ENCODE results near the gene FBXO34. TPM values are rescaled to one million over a fixed set of nuclear protein-coding genes. Genes with fewer than 3 reads are reported as not detected.

The FBXO34 gene
- total RNA-seq, 1 experiment from 2014 or later: 13.9 TPM

DNA sequence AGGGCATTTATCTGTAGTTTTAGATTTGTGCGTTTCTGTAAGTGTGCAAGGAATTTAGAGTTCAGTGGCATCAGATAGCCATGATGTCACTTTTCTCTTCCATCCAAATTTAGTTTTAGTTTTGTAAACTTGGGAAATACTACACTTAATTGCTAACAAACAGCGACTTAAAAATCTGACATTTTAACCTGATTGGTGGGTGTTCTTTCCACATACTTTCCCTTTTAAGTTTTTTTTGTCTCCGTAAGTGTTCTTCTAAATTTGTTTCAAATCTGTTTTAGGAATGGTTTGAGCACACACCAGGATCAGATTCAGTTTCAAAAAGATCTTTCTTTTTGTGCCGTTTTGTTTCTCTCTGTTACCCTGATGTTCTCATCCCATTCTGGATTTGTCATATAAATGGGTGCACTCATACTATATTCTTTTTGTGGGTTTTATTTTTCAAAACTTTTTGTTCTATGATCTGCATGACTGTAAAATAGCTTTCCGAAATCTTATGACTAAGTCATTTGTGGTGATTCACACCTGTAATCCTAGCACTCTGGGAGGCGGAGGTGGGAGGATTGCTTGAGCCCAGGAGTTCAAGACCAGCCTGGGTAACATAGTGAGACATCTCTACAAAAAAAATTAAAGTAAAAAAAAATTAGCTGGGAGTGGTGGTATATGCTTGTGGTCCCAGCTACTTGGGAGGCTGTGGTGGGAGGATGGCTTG, 58.9 kb downstream of the FBXO34 start (continued):
- no peak for TF ChIP-seq ESRRA (CRISPR knock-in tag; IDR thresholded peaks at IDR 0.05; ENCODE audit: borderline replicate concordance)

GRCh38 chr14:55332654-55333570, 61.7 kb downstream of the FBXO34 start:
- TF ChIP-seq ZNF232 (CRISPR knock-in tag; IDR thresholded peaks at IDR 0.05): no peak
- TF ChIP-seq SMAD3 (CRISPR knock-in tag; IDR thresholded peaks at IDR 0.05; ENCODE audit: borderline replicate concordance): no peak
- TF ChIP-seq NFYB (CRISPR knock-in tag; conservative IDR thresholded peaks at IDR 0.05; ENCODE audit: low read depth): no peak
- TF ChIP-seq CREB1 (CRISPR knock-in tag; IDR thresholded peaks at IDR 0.05): no peak
- TF ChIP-seq, protein P1, sequence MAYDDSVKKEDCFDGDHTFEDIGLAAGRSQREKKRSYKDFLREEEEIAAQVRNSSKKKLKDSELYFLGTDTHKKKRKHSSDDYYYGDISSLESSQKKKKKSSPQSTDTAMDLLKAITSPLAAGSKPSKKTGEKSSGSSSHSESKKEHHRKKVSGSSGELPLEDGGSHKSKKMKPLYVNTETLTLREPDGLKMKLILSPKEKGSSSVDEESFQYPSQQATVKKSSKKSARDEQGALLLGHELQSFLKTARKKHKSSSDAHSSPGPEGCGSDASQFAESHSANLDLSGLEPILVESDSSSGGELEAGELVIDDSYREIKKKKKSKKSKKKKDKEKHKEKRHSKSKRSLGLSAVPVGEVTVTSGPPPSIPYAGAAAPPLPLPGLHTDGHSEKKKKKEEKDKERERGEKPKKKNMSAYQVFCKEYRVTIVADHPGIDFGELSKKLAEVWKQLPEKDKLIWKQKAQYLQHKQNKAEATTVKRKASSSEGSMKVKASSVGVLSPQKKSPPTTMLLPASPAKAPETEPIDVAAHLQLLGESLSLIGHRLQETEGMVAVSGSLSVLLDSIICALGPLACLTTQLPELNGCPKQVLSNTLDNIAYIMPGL (CRISPR knock-in tag; IDR thresholded peaks at IDR 0.05): no peak
- no peak for TF ChIP-seq ZNF138 (CRISPR knock-in tag; conservative IDR thresholded peaks at IDR 0.05)
- no peak for TF ChIP-seq USF1 (CRISPR knock-in tag; IDR thresholded peaks at IDR 0.05)
- no peak for TF ChIP-seq NR3C1 (CRISPR knock-in tag; conservative IDR thresholded peaks at IDR 0.05; ENCODE audit: low read depth)
- TF ChIP-seq, protein P2, sequence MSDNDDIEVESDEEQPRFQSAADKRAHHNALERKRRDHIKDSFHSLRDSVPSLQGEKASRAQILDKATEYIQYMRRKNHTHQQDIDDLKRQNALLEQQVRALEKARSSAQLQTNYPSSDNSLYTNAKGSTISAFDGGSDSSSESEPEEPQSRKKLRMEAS (CRISPR knock-in tag; IDR thresholded peaks at IDR 0.05): no peak
- no peak for TF ChIP-seq SMAD4 (CRISPR knock-in tag; IDR thresholded peaks at IDR 0.05)
- TF ChIP-seq ESRRA (CRISPR knock-in tag; IDR thresholded peaks at IDR 0.05; ENCODE audit: borderline replicate concordance): no peak
- peak overlapping the region; percentile 33 for H3K27ac Mint-ChIP-seq
- no peaks in the 10 kb centered on the region for H3K36me3 Mint-ChIP-seq
- peaks cover 22% of the 10 kb centered on the region for H3K4me1 Mint-ChIP-seq
- ChIA-PET CTCF (interaction anchor here (1.2 kb wide), 1 partner anchor 84 kb away, joined by 3 read pairs; no protein-coding TSS in a partner anchor), POLR2A (no interaction called here)
- no peak for ATAC-seq
- no peak for DNase-seq (ENCODE audit: low spot score)
- no peaks in the 10 kb centered on the region for H3K9me3 Mint-ChIP-seq
- H3K27me3 Mint-ChIP-seq (ENCODE audit: low read depth): no peaks in the 10 kb centered on the region
- H3K4me3 Mint-ChIP-seq: no peak overlapping the region

DNA sequence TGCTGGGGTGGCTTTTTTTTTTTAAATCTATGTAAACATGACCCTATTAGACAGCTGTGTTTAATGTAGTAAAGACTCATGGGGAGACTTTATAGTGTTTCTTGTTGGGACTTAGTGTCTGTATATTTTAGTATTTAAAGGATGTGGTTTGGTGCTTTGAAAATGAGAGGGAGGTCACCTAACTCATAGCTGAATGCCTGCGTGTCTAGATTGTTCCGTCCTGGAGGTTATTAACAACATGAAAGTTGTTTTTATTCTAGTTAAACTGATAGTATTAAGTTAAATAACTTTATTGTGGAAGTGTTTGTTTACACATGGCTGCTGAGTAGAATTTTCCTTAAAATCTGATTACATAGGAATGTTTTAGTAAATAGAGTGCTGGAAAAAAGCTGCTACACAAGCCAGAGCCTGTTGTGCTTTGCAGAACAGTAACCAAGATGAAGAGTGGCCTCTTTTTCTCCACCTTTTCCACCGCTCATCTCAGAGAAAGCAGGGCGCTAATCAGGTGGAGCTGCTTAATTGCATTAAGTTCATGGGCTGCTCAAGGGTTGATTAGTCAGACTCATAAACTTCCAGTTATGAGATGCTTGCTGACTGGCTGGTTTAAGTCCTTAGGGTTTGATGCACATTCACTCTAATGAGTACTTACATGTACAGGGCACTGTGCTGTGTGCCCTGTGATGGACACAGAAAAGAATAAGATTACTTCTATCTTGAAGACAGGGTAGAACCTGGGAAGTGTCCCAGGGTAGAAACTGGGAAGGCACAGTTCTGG, 62.7 kb downstream of the FBXO34 start:
- Mint-ChIP-seq H3K27me3 (ENCODE audit: low read depth) (no peaks in the 10 kb centered on the region), H3K9me3 (no peaks in the 10 kb centered on the region), H3K27ac (no peak overlapping the region), H3K4me3 (no peak overlapping the region), H3K36me3 (no peaks in the 10 kb centered on the region), H3K4me1 (peaks cover 18% of the 10 kb centered on the region)
- DNase-seq (ENCODE audit: low spot score): no peak
- ChIA-PET POLR2A (interaction anchor here (0.6 kb wide), 1 partner anchor 11 kb away, joined by 4 read pairs; no protein-coding TSS in a partner anchor), CTCF (interaction anchor here (0.9 to 1.2 kb wide), 2 partner anchors 21 to 83 kb away, joined by 3 to 5 read pairs; no protein-coding TSS in a partner anchor)
- ATAC-seq: peak; percentile 26; the same call in 1 of the 2 replicates
- TF ChIP-seq CTCF (IDR thresholded peaks at IDR 0.05) (no peak), E2F4 (CRISPR knock-in tag; IDR thresholded peaks at IDR 0.05; ENCODE audit: borderline replicate concordance, low read depth) (no peak), CDX4 (CRISPR knock-in tag; IDR thresholded peaks at IDR 0.05; ENCODE audit: borderline replicate concordance) (no peak), SOX15 (CRISPR knock-in tag; IDR thresholded peaks at IDR 0.05) (no peak), SP1 (CRISPR knock-in tag; conservative IDR thresholded peaks at IDR 0.05) (no peak), SMAD3 (CRISPR knock-in tag; IDR thresholded peaks at IDR 0.05; ENCODE audit: borderline replicate concordance) (no peak)
- TF ChIP-seq, protein P1 (CRISPR knock-in tag; IDR thresholded peaks at IDR 0.05): no peak
- TF ChIP-seq, protein P3, sequence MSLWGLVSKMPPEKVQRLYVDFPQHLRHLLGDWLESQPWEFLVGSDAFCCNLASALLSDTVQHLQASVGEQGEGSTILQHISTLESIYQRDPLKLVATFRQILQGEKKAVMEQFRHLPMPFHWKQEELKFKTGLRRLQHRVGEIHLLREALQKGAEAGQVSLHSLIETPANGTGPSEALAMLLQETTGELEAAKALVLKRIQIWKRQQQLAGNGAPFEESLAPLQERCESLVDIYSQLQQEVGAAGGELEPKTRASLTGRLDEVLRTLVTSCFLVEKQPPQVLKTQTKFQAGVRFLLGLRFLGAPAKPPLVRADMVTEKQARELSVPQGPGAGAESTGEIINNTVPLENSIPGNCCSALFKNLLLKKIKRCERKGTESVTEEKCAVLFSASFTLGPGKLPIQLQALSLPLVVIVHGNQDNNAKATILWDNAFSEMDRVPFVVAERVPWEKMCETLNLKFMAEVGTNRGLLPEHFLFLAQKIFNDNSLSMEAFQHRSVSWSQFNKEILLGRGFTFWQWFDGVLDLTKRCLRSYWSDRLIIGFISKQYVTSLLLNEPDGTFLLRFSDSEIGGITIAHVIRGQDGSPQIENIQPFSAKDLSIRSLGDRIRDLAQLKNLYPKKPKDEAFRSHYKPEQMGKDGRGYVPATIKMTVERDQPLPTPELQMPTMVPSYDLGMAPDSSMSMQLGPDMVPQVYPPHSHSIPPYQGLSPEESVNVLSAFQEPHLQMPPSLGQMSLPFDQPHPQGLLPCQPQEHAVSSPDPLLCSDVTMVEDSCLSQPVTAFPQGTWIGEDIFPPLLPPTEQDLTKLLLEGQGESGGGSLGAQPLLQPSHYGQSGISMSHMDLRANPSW (CRISPR knock-in tag; conservative IDR thresholded peaks at IDR 0.05; ENCODE audit: low read depth): no peak
